Peyer's patch (tissue), 4 donors: ENCODE results near the gene CERS4.

Source experiments
- CTCF ChIP-seq, 6 experiments: fragments of 450-650 bp in 4 of 6; fragments of 200-600 bp in 2 of 6; sonication (generic) in 1 of 6; IDR thresholded peaks; one replicate each; pipeline ENCODE4 v1.5.1; 2017 to 2019; ENCODE audit warnings: antibody characterized with exemption in 6 of 6, mild to moderate bottlenecking in 3 of 6, moderate library complexity in 1 of 6
- POLR2A ChIP-seq, 2 donors: fragments of 450-650 bp; IDR thresholded peaks; one replicate each; pipeline ENCODE4 v1.5.1; 2017; ENCODE audit warnings: antibody characterized with exemption in 2 of 2, mild to moderate bottlenecking in 2 of 2, moderate library complexity in 2 of 2

GRCh38 chr19:8248348-8249328 lies 39.5 kb downstream of the CERS4 start:
- TF ChIP-seq CTCF (IDR thresholded peaks at IDR 0.05) (no peak), POLR2A (IDR thresholded peaks at IDR 0.05) (no peak)
